Upper lobe of left lung (tissue), 4 donors: ENCODE results near the gene SPACDR.

Source experiments
- POLR2A ChIP-seq, 4 donors: fragments of 450-650 bp; IDR thresholded peaks; one replicate each; pipeline ENCODE4 v1.5.1; 2016 to 2017; ENCODE audit warnings: antibody characterized with exemption in 4 of 4, mild to moderate bottlenecking in 2 of 4
- TF ChIP-seq, protein P1 (sequence below), 6 experiments: fragments of 450-650 bp in 4 of 6; fragments of 200-600 bp in 2 of 6; sonication (generic) in 2 of 6; IDR thresholded peaks; one replicate each; pipeline ENCODE4 v1.5.1; 2016 to 2019; ENCODE audit warnings: antibody characterized with exemption in 6 of 6

DNA sequence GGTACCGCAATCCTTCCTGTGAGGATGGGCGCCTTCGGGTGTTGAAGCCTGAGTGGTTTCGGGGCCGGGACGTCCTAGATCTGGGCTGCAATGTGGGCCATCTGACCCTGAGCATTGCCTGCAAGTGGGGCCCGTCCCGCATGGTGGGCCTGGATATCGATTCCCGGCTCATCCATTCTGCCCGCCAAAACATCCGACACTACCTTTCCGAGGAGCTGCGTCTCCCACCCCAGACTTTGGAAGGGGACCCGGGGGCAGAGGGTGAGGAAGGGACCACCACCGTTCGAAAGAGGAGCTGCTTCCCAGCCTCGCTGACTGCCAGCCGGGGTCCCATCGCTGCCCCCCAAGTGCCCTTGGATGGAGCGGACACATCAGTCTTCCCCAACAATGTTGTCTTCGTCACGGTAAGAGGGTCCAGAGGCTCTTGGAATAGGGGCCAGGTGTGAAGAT lies 32.7 kb downstream of the SPACDR start:
- TF ChIP-seq, protein P1, sequence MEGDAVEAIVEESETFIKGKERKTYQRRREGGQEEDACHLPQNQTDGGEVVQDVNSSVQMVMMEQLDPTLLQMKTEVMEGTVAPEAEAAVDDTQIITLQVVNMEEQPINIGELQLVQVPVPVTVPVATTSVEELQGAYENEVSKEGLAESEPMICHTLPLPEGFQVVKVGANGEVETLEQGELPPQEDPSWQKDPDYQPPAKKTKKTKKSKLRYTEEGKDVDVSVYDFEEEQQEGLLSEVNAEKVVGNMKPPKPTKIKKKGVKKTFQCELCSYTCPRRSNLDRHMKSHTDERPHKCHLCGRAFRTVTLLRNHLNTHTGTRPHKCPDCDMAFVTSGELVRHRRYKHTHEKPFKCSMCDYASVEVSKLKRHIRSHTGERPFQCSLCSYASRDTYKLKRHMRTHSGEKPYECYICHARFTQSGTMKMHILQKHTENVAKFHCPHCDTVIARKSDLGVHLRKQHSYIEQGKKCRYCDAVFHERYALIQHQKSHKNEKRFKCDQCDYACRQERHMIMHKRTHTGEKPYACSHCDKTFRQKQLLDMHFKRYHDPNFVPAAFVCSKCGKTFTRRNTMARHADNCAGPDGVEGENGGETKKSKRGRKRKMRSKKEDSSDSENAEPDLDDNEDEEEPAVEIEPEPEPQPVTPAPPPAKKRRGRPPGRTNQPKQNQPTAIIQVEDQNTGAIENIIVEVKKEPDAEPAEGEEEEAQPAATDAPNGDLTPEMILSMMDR (IDR thresholded peaks at IDR 0.05), result no peak
- TF ChIP-seq POLR2A (IDR thresholded peaks at IDR 0.05), result no peak
